DND-41 (cell line): ENCODE results near the gene IFFO2.
A peak's percentile ranks its signal among the peaks of the same experiment; 100 is the strongest.

Experiments
- ATAC-seq: fragments of 200-7000 bp; cut with Tn5 transposase; 3 replicates; pipeline ENCODE4 v1.9.1; 2021; ENCODE audit warnings: low read depth; ENCODE audit not compliant: insufficient read depth
- DNase-seq: peaks from one replicate; pipeline ENCODE4 v3.0.0-alpha.2; 2020
- H2AFZ ChIP-seq: 2 replicates; pipeline ENCODE4 v1.6.0; 2012; ENCODE audit warnings: low read depth, low read length
- H3K27ac ChIP-seq: 2 replicates; pipeline ENCODE4 v1.5.1; 2012; ENCODE audit warnings: low read length, inconsistent platforms
- H3K27me3 ChIP-seq: fragments of 200-600 bp; sonication (generic); 2 replicates; pipeline ENCODE4 v1.6.0; 2012; ENCODE audit warnings: low read length, mild to moderate bottlenecking, inconsistent platforms; ENCODE audit not compliant: insufficient read depth, poor library complexity
- H3K36me3 ChIP-seq: 2 replicates; pipeline ENCODE4 v1.5.1; 2012; ENCODE audit warnings: low read length, inconsistent platforms; ENCODE audit not compliant: insufficient read depth
- H3K4me1 ChIP-seq: 2 replicates; pipeline ENCODE4 v1.5.1; 2012; ENCODE audit warnings: mild to moderate bottlenecking, low read length; ENCODE audit not compliant: insufficient read depth
- H3K4me2 ChIP-seq: 2 replicates; pipeline ENCODE4 v1.6.0; 2012; ENCODE audit warnings: mild to moderate bottlenecking, moderate library complexity, low read length, inconsistent platforms; ENCODE audit not compliant: insufficient read depth
- H3K4me3 ChIP-seq, 2 experiments: fragments of 200-600 bp in 1 of 2; shearing (Covaris generic) in 1 of 2; 2 replicates each; pipeline ENCODE4 v1.5.1; 2012 to 2016; ENCODE audit warnings: inconsistent platforms in 2 of 2, low read length in 2 of 2, mild to moderate bottlenecking in 2 of 2, low read depth in 1 of 2, moderate library complexity in 1 of 2
- H3K79me2 ChIP-seq: 2 replicates; pipeline ENCODE4 v1.6.0; 2012; ENCODE audit warnings: low read length, inconsistent platforms; ENCODE audit not compliant: insufficient read depth
- H3K9ac ChIP-seq: 2 replicates; pipeline ENCODE4 v1.6.0; 2012; ENCODE audit warnings: low read depth, mild to moderate bottlenecking, inconsistent platforms, low read length, moderate library complexity
- H3K9me3 ChIP-seq: 2 replicates; pipeline ENCODE4 v1.5.1; 2012; ENCODE audit warnings: low read length, moderate library complexity, mild to moderate bottlenecking, inconsistent platforms; ENCODE audit not compliant: insufficient read depth, severe bottlenecking
- H4K20me1 ChIP-seq: 2 replicates; pipeline ENCODE4 v1.6.0; 2012; ENCODE audit warnings: low read length; ENCODE audit not compliant: insufficient read depth
- EZH2 ChIP-seq: IDR thresholded peaks from 3 replicates; pipeline ENCODE4 v1.6.1; 2012; ENCODE audit warnings: borderline replicate concordance, low read depth, mild to moderate bottlenecking, moderate library complexity, low read length, inconsistent platforms; ENCODE audit not compliant: severe bottlenecking
- TF ChIP-seq, protein P1 (sequence below): IDR thresholded peaks from 2 replicates; pipeline ENCODE4 v1.5.1; 2012; ENCODE audit warnings: borderline replicate concordance, low read length, moderate library complexity, mild to moderate bottlenecking; ENCODE audit not compliant: poor library complexity, severe bottlenecking; ENCODE audit errors: extremely low read depth

IFFO2 gene

DNA sequence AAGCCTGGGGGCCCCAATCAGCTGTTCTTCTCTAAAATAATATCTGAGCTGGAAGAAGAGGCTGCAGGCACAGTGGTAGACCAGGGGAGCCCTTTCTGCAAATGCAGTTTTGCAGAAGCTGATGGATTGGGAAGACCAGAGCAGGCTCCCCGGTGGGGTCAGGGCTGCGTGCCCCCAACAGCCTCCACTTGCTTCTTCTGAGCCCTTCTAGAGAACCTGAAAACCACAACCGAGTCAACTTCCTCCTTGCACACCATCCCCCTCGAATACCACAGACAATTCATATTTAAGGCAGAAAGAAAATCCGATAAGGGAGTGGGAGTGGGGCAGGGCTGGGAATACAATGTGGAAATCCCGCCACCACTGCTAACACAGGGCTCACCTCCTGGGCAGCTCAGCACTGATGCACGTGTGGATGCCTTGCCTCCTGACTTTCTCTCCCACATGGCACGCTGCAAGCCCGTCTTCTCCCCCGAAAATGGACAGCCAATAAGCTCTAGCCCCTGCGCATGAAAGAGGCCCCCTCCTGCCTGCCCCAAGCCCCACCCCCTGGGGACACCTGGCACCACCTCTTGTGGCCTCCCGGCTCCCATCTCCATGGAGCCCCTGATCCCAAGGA lies 28.7 kb downstream of the IFFO2 start:
- H3K79me2 ChIP-seq = no peaks in the 10 kb centered on the region
- peak overlapping the region; percentile 79 for H3K4me2 ChIP-seq
- H2AFZ ChIP-seq = 0 out of 2 replicates have a peak overlapping the region, but pooled peaks have one; percentile 81
- TF ChIP-seq, protein P1, sequence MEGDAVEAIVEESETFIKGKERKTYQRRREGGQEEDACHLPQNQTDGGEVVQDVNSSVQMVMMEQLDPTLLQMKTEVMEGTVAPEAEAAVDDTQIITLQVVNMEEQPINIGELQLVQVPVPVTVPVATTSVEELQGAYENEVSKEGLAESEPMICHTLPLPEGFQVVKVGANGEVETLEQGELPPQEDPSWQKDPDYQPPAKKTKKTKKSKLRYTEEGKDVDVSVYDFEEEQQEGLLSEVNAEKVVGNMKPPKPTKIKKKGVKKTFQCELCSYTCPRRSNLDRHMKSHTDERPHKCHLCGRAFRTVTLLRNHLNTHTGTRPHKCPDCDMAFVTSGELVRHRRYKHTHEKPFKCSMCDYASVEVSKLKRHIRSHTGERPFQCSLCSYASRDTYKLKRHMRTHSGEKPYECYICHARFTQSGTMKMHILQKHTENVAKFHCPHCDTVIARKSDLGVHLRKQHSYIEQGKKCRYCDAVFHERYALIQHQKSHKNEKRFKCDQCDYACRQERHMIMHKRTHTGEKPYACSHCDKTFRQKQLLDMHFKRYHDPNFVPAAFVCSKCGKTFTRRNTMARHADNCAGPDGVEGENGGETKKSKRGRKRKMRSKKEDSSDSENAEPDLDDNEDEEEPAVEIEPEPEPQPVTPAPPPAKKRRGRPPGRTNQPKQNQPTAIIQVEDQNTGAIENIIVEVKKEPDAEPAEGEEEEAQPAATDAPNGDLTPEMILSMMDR = no peak
- TF ChIP-seq EZH2 = no peak
- peaks cover 34% of the 10 kb centered on the region for H3K4me1 ChIP-seq
- peak; percentile 75 for ATAC-seq
- H4K20me1 ChIP-seq = peaks cover 13% of the 10 kb centered on the region; the same call in 1 of the 2 replicates
- peak; percentile 77 for DNase-seq
- H3K9me3 ChIP-seq = no peaks in the 10 kb centered on the region
- peak overlapping the region in 1 of 2 experiments; percentile 60; a peak in 1 of 4 replicates for H3K4me3 ChIP-seq
- H3K27ac ChIP-seq = peak overlapping the region; percentile 94
- H3K36me3 ChIP-seq = no peaks in the 10 kb centered on the region
- peak overlapping the region; percentile 73 for H3K9ac ChIP-seq
- H3K27me3 ChIP-seq = no peaks in the 10 kb centered on the region

DNA sequence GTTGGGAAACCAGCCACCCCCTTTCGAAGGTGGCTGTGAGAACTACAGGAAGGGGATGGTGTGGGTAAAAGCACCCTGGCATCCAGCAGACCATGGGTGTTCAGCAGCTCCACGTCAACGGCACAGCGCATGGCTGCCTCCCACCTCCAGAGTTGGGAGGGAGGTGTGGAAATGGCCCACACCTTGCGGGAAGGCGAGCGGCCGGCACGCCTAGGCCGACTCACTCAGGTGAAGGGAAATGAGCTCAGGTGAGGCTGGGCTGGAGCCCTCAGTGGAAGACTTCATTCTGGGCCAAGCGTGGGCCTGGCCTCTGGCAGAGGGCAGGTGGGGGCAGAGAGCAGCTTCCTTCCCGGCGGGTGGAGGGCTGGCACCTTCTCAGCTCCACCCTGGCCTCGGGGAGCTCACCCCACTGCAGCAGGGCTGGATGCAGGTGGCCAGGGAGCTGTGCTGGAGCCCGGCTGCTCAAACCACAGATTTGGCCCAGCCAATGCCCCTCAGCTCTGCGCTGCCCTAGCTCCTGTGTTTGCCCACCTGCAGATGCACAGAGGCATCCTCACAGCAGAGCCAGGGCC lies 29.3 kb downstream of the IFFO2 start:
- H3K4me1 ChIP-seq = peaks cover 34% of the 10 kb centered on the region
- peak overlapping the region; percentile 79 for H3K4me2 ChIP-seq
- peak overlapping the region in 1 of 2 experiments; percentile 60; a peak in 2 of 4 replicates for H3K4me3 ChIP-seq
- TF ChIP-seq EZH2 = no peak
- TF ChIP-seq, protein P1 = no peak
- H2AFZ ChIP-seq = peak overlapping the region; percentile 81
- peaks cover 15% of the 10 kb centered on the region; the same call in 1 of the 2 replicates for H4K20me1 ChIP-seq
- H3K9ac ChIP-seq = peak overlapping the region; percentile 73
- no peaks in the 10 kb centered on the region for H3K27me3 ChIP-seq
- no peaks in the 10 kb centered on the region for H3K79me2 ChIP-seq
- H3K27ac ChIP-seq = peak overlapping the region; percentile 94
- DNase-seq (peak; percentile 73), ATAC-seq (peak; percentile 63)
- no peaks in the 10 kb centered on the region for H3K9me3 ChIP-seq
- H3K36me3 ChIP-seq = no peaks in the 10 kb centered on the region

DNA sequence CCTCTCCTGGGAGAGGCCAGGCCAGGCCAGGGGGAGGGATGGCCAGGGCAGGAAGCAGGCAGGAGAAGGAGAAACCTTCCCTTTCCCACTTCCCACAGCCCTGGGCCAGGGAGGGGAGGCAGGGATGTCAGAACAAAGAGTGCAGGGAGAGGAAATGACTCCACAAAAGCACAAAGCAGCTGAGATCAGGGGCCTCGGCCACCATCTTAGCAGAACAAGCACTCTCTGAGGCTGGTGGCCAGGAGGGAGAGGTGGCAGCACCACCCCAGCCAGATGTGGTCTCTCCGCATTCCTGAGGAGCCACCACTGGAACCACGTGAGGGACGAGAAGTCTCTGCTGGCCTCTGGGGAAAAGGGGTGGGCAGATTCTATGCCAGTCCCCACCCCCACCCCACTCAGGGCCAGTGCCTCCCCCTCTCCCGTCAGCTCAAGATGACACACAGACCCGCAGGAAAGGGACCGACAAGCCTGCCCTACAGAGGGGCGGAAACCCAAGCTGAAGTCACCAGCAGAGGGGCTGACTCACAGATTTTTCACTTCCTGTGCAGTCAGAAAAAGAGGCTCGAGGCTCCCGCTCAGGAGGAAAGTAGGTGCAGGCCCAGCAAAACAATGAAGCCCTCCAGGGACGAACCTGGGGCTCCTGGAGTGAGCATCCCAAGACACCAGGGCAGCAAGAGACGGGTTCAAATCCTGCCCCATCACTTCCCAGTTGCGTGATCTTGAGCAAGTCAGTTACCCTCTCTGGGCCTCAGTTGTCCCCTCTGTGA lies 30.0 kb downstream of the IFFO2 start:
- peaks cover 16% of the 10 kb centered on the region; the same call in 1 of the 2 replicates for H4K20me1 ChIP-seq
- H3K9me3 ChIP-seq = no peaks in the 10 kb centered on the region
- H3K27me3 ChIP-seq = no peaks in the 10 kb centered on the region
- H3K9ac ChIP-seq = peak overlapping the region; percentile 73
- no peaks in the 10 kb centered on the region for H3K36me3 ChIP-seq
- peak overlapping the region; percentile 79 for H3K4me2 ChIP-seq
- H3K4me1 ChIP-seq = peaks cover 34% of the 10 kb centered on the region
- DNase-seq = peak; percentile 91
- TF ChIP-seq EZH2 = no peak
- TF ChIP-seq, protein P1 = no peak
- ATAC-seq = peak; percentile 83
- peak overlapping the region; percentile 94 for H3K27ac ChIP-seq
- H3K79me2 ChIP-seq = no peaks in the 10 kb centered on the region
- peak overlapping the region in 1 of 2 experiments; percentile 60; a peak in 2 of 4 replicates for H3K4me3 ChIP-seq
- H2AFZ ChIP-seq = peak overlapping the region; percentile 81
